ENCODE data around the gene GJA8.
"Not testable (repeated sequence)": the region's sequence is repeated elsewhere in the genome, so short reads cannot be mapped to it uniquely, and the experiment has no call there.

GJA8 gene

GRCh38 chr1:147928236-147929132, 25.9 kb downstream of the GJA8 start, which contains the start of gene GPR89B:
Gene GPR89B, plus strand, starts transcription at chr1:147928420. Its CDS starts 117 bp downstream, at chr1:147928537.
- DNase-seq = peak; percentile 38 to 62

DNA sequence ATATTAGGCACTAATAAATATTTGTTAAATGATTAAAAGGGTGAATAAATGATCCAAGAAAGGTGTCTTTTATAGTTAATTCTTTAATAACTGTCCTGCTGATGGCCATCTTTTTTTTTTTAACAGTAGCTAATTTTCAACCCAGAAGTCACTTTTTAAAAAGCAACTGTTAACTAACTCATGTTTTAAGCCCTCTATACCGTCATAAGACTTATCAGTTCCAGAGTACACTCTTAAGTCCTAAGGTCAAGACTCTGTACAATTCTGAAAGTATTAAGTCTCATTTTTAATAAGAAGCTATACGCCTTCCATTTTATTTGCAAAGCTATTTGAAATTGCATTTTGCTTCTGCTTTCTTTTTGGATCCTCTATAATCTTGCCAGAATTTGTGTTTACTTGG, 28.5 kb downstream of the GJA8 start:
- DNase-seq = not testable (repeated sequence)

GRCh38 chr1:147935296-147935695, 32.7 kb downstream of the GJA8 start:
- DNase-seq = not testable (repeated sequence)

DNA sequence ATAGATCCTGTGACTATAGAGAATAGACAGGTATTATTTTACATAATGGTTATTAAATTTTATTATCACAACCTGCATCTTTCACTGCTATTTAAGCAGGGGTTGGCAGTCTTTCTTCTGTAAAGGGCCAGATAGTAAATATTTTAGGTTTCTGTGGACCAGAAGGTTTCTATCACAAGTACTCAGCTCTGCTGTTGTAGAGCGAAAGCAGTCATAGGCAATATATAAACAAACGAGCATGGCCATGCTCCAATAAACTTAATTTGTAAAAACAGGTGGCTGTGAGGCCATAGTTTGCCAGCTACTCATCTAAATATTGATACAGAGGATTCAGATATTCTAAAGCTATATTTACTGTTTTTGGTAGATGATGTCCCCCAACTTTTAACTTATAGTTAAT, 37.9 kb downstream of the GJA8 start:
- DNase-seq = not testable (repeated sequence)

DNA sequence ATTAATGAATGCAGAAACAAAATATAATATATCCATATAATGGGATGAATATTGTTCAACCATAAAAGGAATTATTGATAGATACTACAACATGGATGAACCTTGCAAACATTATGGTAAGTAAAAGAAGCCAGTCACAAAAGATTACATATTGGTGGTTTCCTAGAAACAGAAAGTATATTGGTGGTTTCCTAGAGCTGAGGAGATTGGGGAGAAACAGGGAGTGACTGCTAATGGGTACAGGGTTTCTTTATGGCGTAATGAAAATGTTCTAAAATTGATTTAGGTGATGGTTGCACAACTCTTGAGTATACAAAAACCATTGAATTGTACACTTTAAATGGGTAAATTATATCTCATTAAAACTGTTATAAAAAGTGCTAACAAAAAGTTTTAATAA, 40.0 kb downstream of the GJA8 start:
- DNase-seq = not testable (repeated sequence)

DNA sequence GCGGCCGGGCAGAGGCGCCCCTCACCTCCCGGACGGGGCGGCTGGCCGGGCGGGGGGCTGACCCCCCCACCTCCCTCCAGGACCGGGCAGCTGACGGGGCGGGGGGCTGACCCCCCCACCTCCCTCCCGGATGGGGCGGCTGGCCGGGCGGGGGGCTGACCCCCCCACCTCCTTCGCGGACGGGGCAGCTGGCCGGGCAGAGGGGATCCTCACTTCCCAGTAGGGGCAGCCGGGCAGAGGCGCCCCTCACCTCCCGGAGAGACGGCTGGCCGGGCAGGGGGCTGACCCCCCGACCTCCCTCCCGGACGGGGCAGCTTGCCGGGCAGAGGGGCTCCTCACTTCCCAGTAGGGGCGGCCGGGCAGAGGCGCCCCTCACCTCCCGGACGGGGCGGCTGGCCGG, 46.9 kb downstream of the GJA8 start:
- DNase-seq = not testable (repeated sequence)

Measured in SW 1271 (cell line).